GM23248 (cell line): ENCODE data around the gene ATP6V1B1. TPM values are rescaled to one million over a fixed set of nuclear protein-coding genes. Genes with fewer than 3 reads are reported as not detected.

Experiments
- polyA plus RNA-seq: library from polyadenylated mRNA; unstranded; fragments of >200 nt; fragmentation: Nextera tagmentation; extraction: Ambion mirVana; gene quantifications from 2 replicates; pipeline ENCODE4 v1.2.1, GENCODE V29; 2016
- small RNA-seq: library from RNA; depleted of rRNA; stranded (forward); fragments of <200 nt; gene quantifications from one replicate; pipeline ENCODE3, GENCODE V24; 2014; ENCODE audit warnings: low read depth, low replicate concordance
- total RNA-seq: library from RNA; depleted of rRNA; stranded (reverse); fragments of >200 nt; shearing (Covaris generic); gene quantifications from 2 replicates; pipeline ENCODE4 v1.2.3, GENCODE V29; 2014; rRNA removed

Gene ATP6V1B1
- total and polyA plus RNA-seq, 2 experiments from 2014 or later: 0.60 TPM; not detected in 1

Small RNA genes lying within 50 kb of the gene (small RNA-seq; reads per million reads assigned to genes)
- gene RF02272 (not detected), gene RN7SL160P (not detected)

Other genes starting within 250 kb of the ATP6V1B1 start
- gene ADD2, start 167.7 kb upstream of the ATP6V1B1 start, total RNA-seq: under 0.01 TPM in 1 of 2 replicates, not detected in the other
- gene ADD2, start 167.7 kb upstream of the ATP6V1B1 start, polyA plus RNA-seq: not detected in 2 replicates
- gene FIGLA, start 145.3 kb upstream of the ATP6V1B1 start, total RNA-seq: not detected in 2 replicates
- not detected in 2 replicates for gene FIGLA, start 145.3 kb upstream of the ATP6V1B1 start, polyA plus RNA-seq
- not detected in 2 replicates for gene CLEC4F, start 115.3 kb upstream of the ATP6V1B1 start, total RNA-seq
- not detected in 2 replicates for gene CLEC4F, start 115.3 kb upstream of the ATP6V1B1 start, polyA plus RNA-seq
- gene CD207, start 100.1 kb upstream of the ATP6V1B1 start, total RNA-seq: not detected in 2 replicates
- gene CD207, start 100.1 kb upstream of the ATP6V1B1 start, polyA plus RNA-seq: not detected in 2 replicates
- gene VAX2, start 35.3 kb upstream of the ATP6V1B1 start, total RNA-seq: 1.1 and 2.0 TPM in 2 replicates
- 0.85 and 1.5 TPM in 2 replicates for gene VAX2, start 35.3 kb upstream of the ATP6V1B1 start, polyA plus RNA-seq
- not detected in 2 replicates for gene ANKRD53, start 42.7 kb downstream of the ATP6V1B1 start, total RNA-seq
- 0.65 and 1.2 TPM in 2 replicates for gene ANKRD53, start 42.7 kb downstream of the ATP6V1B1 start, polyA plus RNA-seq
- 46.9 and 64.1 TPM in 2 replicates for gene TEX261, start 59.0 kb downstream of the ATP6V1B1 start, total RNA-seq
- gene TEX261, start 59.0 kb downstream of the ATP6V1B1 start, polyA plus RNA-seq: 54.1 and 55.7 TPM in 2 replicates
- 65.8 and 86.4 TPM in 2 replicates for gene NAGK, start 132.7 kb downstream of the ATP6V1B1 start, total RNA-seq
- 136 and 142 TPM in 2 replicates for gene NAGK, start 132.7 kb downstream of the ATP6V1B1 start, polyA plus RNA-seq
- 16.5 and 21.1 TPM in 2 replicates for gene MCEE, start 194.3 kb downstream of the ATP6V1B1 start, total RNA-seq
- gene MCEE, start 194.3 kb downstream of the ATP6V1B1 start, polyA plus RNA-seq: 30.6 and 33.3 TPM in 2 replicates
- gene MPHOSPH10, start 194.7 kb downstream of the ATP6V1B1 start, total RNA-seq: 18.8 and 18.9 TPM in 2 replicates
- 26.4 and 26.6 TPM in 2 replicates for gene MPHOSPH10, start 194.7 kb downstream of the ATP6V1B1 start, polyA plus RNA-seq